Activated CD4-positive, alpha-beta T cell treated with anti-CD3 and anti-CD28 coated beads for 24 hours (primary cell): ENCODE results near the gene PDIA3.
A peak's percentile ranks its signal among the peaks of the same experiment; 100 is the strongest.
"Not testable (repeated sequence)": the region's sequence is repeated elsewhere in the genome, so short reads cannot be mapped to it uniquely, and the experiment has no call there.

ENCODE experiments used
- DNase-seq, 2 donors: peaks; one replicate each; pipeline ENCODE4 v3.0.0-alpha.2; 2020; ENCODE audit warnings: low read depth in 2 of 2

The PDIA3 gene

GRCh38 chr15:43776718-43777266 lies 30.6 kb downstream of the PDIA3 start, which contains the start of gene ELL3:
ELL3 (minus strand) TSS chr15:43776966; CDS start chr15:43776901, 65 bp downstream.
- DNase-seq, result peak; percentile 58 to 73

- peak; percentile 69 to 83 for DNase-seq
Measured at GRCh38 chr15:43777267-43777914, 31.2 kb downstream of the PDIA3 start.

- no peak for DNase-seq
Measured at GRCh38 chr15:43779016-43779415, 32.8 kb downstream of the PDIA3 start.

- no peak for DNase-seq
Measured at GRCh38 chr15:43789409-43789808, 43.2 kb downstream of the PDIA3 start.

- peak; percentile 99 to 100 for DNase-seq
Measured at GRCh38 chr15:43791993-43792760, 45.9 kb downstream of the PDIA3 start, which contains the start of gene SERF2. SERF2 (plus strand) TSS chr15:43792320; CDS start chr15:43792377, 57 bp downstream.

GRCh38 chr15:43792761-43793476 lies 46.7 kb downstream of the PDIA3 start:
- DNase-seq, result peak in 1 of 2 donors; percentile 8

GRCh38 chr15:43793647-43794046 lies 47.4 kb downstream of the PDIA3 start:
- no peak for DNase-seq

- no peak for DNase-seq
Measured at GRCh38 chr15:43794269-43795037, 48.2 kb downstream of the PDIA3 start.

- no peak for DNase-seq
Measured at GRCh38 chr15:43795197-43795596, 49.0 kb downstream of the PDIA3 start.

- no peak for DNase-seq
Measured at GRCh38 chr15:43795997-43796396, 49.8 kb downstream of the PDIA3 start.

- DNase-seq, result no peak
Measured at GRCh38 chr15:43796566-43796965, 50.3 kb downstream of the PDIA3 start.

- DNase-seq, result no peak
Measured at GRCh38 chr15:43799209-43799944, 53.1 kb downstream of the PDIA3 start.

- no peak for DNase-seq
Measured at GRCh38 chr15:43799945-43800285, 53.7 kb downstream of the PDIA3 start, which contains the start of gene SERINC4. SERINC4 (minus strand) TSS chr15:43800220; CDS start chr15:43799986, 234 bp downstream.

- DNase-seq, result peak; percentile 82 to 88
Measured at GRCh38 chr15:43800286-43801141, 54.3 kb downstream of the PDIA3 start, which contains the start of gene HYPK. HYPK (plus strand) TSS chr15:43800599; CDS start chr15:43800623, 24 bp downstream.

GRCh38 chr15:43802676-43803075 lies 56.4 kb downstream of the PDIA3 start:
- not testable (repeated sequence) for DNase-seq

- no peak for DNase-seq
Measured at GRCh38 chr15:43808435-43808950, 62.3 kb downstream of the PDIA3 start.

- no peak for DNase-seq
Measured at GRCh38 chr15:43808960-43809678, 62.9 kb downstream of the PDIA3 start.

- DNase-seq, result not testable (repeated sequence)
Measured at GRCh38 chr15:43815064-43815463, 68.8 kb downstream of the PDIA3 start.

GRCh38 chr15:43821505-43821904 lies 75.3 kb downstream of the PDIA3 start:
- DNase-seq, result no peak
